H1 (cell line): ENCODE measurements around the gene ADGRB2. TPM values are rescaled to one million over a fixed set of nuclear protein-coding genes. Genes with fewer than 3 reads are reported as not detected.

Experiments used
- CTCF ChIA-PET: fragments of 300-600 bp; sonication (Branson Sonifier 250); formaldehyde crosslinking; loops from one replicate; lab custom pipeline; 2021; ENCODE audit not compliant: partially characterized antibody; lab: Charles Lee
- POLR2A ChIA-PET: fragments of 300-600 bp; sonication (Branson Sonifier 250); formaldehyde crosslinking; loops from one replicate; lab custom pipeline; 2021; ENCODE audit warnings: inconsistent platforms; ENCODE audit not compliant: partially characterized antibody; lab: Charles Lee
- DNase-seq, 2 experiments: peaks; one replicate each; pipeline versions ENCODE4 v3.0.0 to v3.0.0-alpha.2; 2010 to 2022; ENCODE audit warnings: low spot score in 2 of 2, low read depth in 1 of 2, mixed read lengths in 1 of 2
- FAIRE-seq: peaks from 2 replicates; lab custom pipeline; 2011; peaks lifted over from hg19 to GRCh38; lab: Jason Lieb, UNC
- H2AFZ ChIP-seq: 2 replicates; pipeline ENCODE4 v1.8.1; 2012; ENCODE audit warnings: low read length, inconsistent platforms
- H2AK5ac ChIP-seq: 2 replicates; pipeline ENCODE4 v1.6.1; 2013; ENCODE audit warnings: low read depth, low read length
- H2BK120ac ChIP-seq: replicated peaks from 2 replicates; pipeline ENCODE3; 2013; ENCODE audit warnings: low read depth, low read length, inconsistent platforms
- H2BK12ac ChIP-seq: 2 replicates; pipeline ENCODE4 v1.6.1; 2013; ENCODE audit warnings: low read depth, low read length
- H2BK15ac ChIP-seq: 2 replicates; pipeline ENCODE4 v1.6.1; 2013; ENCODE audit warnings: low read length
- H2BK20ac ChIP-seq: 2 replicates; pipeline ENCODE4 v1.6.1; 2013; ENCODE audit warnings: low read length
- H2BK5ac ChIP-seq: 2 replicates; pipeline ENCODE4 v1.6.1; 2013; ENCODE audit warnings: low read depth, low read length
- H3K14ac ChIP-seq: 2 replicates; pipeline ENCODE4 v1.6.1; 2013; ENCODE audit warnings: inconsistent platforms; ENCODE audit not compliant: insufficient read length
- H3K18ac ChIP-seq: 2 replicates; pipeline ENCODE4 v1.6.1; 2013; ENCODE audit warnings: low read length; ENCODE audit errors: extremely low read depth
- H3K23ac ChIP-seq: 2 replicates; pipeline ENCODE4 v1.6.1; 2013; ENCODE audit warnings: inconsistent platforms; ENCODE audit not compliant: insufficient read length
- H3K23me2 ChIP-seq: 2 replicates; pipeline ENCODE4 v1.6.1; 2013; ENCODE audit warnings: low read depth, low read length
- H3K27ac ChIP-seq: 2 replicates; pipeline ENCODE4 v1.6.1; 2011; ENCODE audit warnings: low read depth, low read length, inconsistent platforms
- H3K27me3 ChIP-seq, 4 experiments: replicated peaks in 1 of 4; 1 replicate in 1 of 4; 2 replicates in 3 of 4; pipeline versions ENCODE4 v1.6.1 to v1.8.1; 2011 to 2013; ENCODE audit warnings: low read length in 3 of 4, mild to moderate bottlenecking in 3 of 4, inconsistent platforms in 2 of 4, mixed read lengths in 2 of 4, moderate library complexity in 1 of 4; ENCODE audit not compliant: control insufficient read depth in 3 of 4, insufficient read depth in 3 of 4; ENCODE audit errors: extremely low read depth in 1 of 4
- H3K36me3 ChIP-seq, 4 experiments: 2 replicates each; pipeline versions ENCODE4 v1.6.1 to v1.8.1; 2011 to 2013; ENCODE audit warnings: mild to moderate bottlenecking in 4 of 4, low read length in 3 of 4, moderate library complexity in 2 of 4, control low read depth in 1 of 4, inconsistent platforms in 1 of 4; ENCODE audit not compliant: insufficient read depth in 4 of 4, control insufficient read depth in 2 of 4
- H3K4ac ChIP-seq: replicated peaks from 2 replicates; pipeline ENCODE3; 2013; ENCODE audit warnings: low read length, low read depth, mixed read lengths, inconsistent platforms; ENCODE audit not compliant: insufficient read length
- H3K4me1 ChIP-seq, 4 experiments: replicated peaks in 1 of 4; 1 replicate in 1 of 4; 2 replicates in 3 of 4; pipeline versions ENCODE4 v1.6.1 to v1.8.1; 2011 to 2013; ENCODE audit warnings: low read length in 3 of 4, inconsistent platforms in 2 of 4, mixed read lengths in 1 of 4; ENCODE audit not compliant: insufficient read depth in 4 of 4, control insufficient read depth in 3 of 4
- H3K4me2 ChIP-seq, 2 experiments: 2 replicates each; pipeline versions ENCODE4 v1.6.1 to v1.8.1; 2011 to 2013; ENCODE audit warnings: low read depth in 2 of 2, low read length in 2 of 2, control low read depth in 1 of 2, inconsistent platforms in 1 of 2, mild to moderate bottlenecking in 1 of 2; ENCODE audit not compliant: insufficient read depth in 1 of 2
- H3K4me3 ChIP-seq, 4 experiments: fragments of 200-600, 300-600 bp in 1 of 4; sonication (generic), shearing (Covaris generic), sonication (Bioruptor Twin) in 1 of 4; 2 replicates each; pipeline versions ENCODE4 v1.5.1 to v1.8.1; 2011 to 2016; ENCODE audit warnings: low read length in 4 of 4, low read depth in 3 of 4, control low read depth in 2 of 4, inconsistent platforms in 2 of 4, mild to moderate bottlenecking in 2 of 4, mixed read lengths in 1 of 4, moderate library complexity in 1 of 4; ENCODE audit not compliant: insufficient read depth in 2 of 4; ENCODE audit errors: extremely low read depth in 1 of 4
- H3K56ac ChIP-seq: replicated peaks from 2 replicates; pipeline ENCODE3; 2013; ENCODE audit warnings: low read depth, mild to moderate bottlenecking, mixed read lengths, low read length, inconsistent platforms; ENCODE audit not compliant: insufficient read length
- H3K79me1 ChIP-seq: 2 replicates; pipeline ENCODE4 v1.6.1; 2013; ENCODE audit warnings: low read depth, low read length, control low read depth
- H3K79me2 ChIP-seq, 2 experiments: 2 replicates each; pipeline versions ENCODE4 v1.6.1 to v1.8.1; 2012 to 2013; ENCODE audit warnings: low read length in 2 of 2, mild to moderate bottlenecking in 2 of 2, inconsistent platforms in 1 of 2; ENCODE audit not compliant: insufficient read depth in 2 of 2, control insufficient read depth in 1 of 2
- H3K9ac ChIP-seq, 4 experiments: replicated peaks in 1 of 4; 1 replicate in 1 of 4; 2 replicates in 3 of 4; pipeline versions ENCODE4 v1.6.1 to v1.8.1; 2011 to 2013; ENCODE audit warnings: low read depth in 3 of 4, low read length in 3 of 4, control low read depth in 2 of 4, mild to moderate bottlenecking in 2 of 4, moderate library complexity in 2 of 4, inconsistent platforms in 1 of 4; ENCODE audit errors: extremely low read depth in 1 of 4
- H3K9me3 ChIP-seq, 2 experiments: 2 replicates each; pipeline versions ENCODE4 v1.6.1 to v1.8.1; 2012 to 2013; ENCODE audit warnings: mild to moderate bottlenecking in 2 of 2, moderate library complexity in 2 of 2, control low read depth in 1 of 2, inconsistent platforms in 1 of 2, low read depth in 1 of 2, low read length in 1 of 2, mixed read lengths in 1 of 2; ENCODE audit not compliant: insufficient read depth in 2 of 2
- H4K20me1 ChIP-seq, 2 experiments: replicated peaks in 1 of 2; 2 replicates each; pipeline versions ENCODE3 to v1.8.1; 2011 to 2013; ENCODE audit warnings: inconsistent platforms in 2 of 2, low read length in 2 of 2, mild to moderate bottlenecking in 1 of 2; ENCODE audit not compliant: insufficient read depth in 2 of 2, control insufficient read depth in 1 of 2
- H4K5ac ChIP-seq: 2 replicates; pipeline ENCODE4 v1.6.1; 2013; ENCODE audit warnings: low read length, low read depth, mixed read lengths, inconsistent platforms; ENCODE audit not compliant: insufficient read length
- H4K8ac ChIP-seq: 2 replicates; pipeline ENCODE4 v1.8.0; 2013; ENCODE audit warnings: mild to moderate bottlenecking, moderate library complexity, low read length, inconsistent platforms; ENCODE audit not compliant: insufficient read depth; ENCODE audit errors: extremely low read depth
- H4K91ac ChIP-seq: replicated peaks from 2 replicates; pipeline ENCODE3; 2013; ENCODE audit warnings: low read length, mixed read lengths, inconsistent platforms; ENCODE audit not compliant: insufficient read length
- EGR1 ChIP-seq: IDR thresholded peaks from 2 replicates; pipeline ENCODE4 v1.6.1; 2011; ENCODE audit warnings: low read depth, low read length, borderline replicate concordance
- WGBS, 2 experiments: shearing (Covaris generic) in 1 of 2; methylation state at CpG; one replicate each; pipeline versions ENCODE4 v1.1.6 to v1.1.7; 2013 to 2015; ENCODE audit warnings: low lambda C conversion rate in 2 of 2, mixed read lengths in 2 of 2, inconsistent platforms in 1 of 2, low coverage in 1 of 2, missing lambda C conversion rate in 1 of 2; ENCODE audit not compliant: insufficient replicate concordance in 2 of 2, insufficient coverage in 1 of 2, insufficient read length in 1 of 2; ENCODE audit errors: extremely low coverage in 1 of 2, missing lambda C conversion rate in 1 of 2; 5-methylcytosine and 5-hydroxymethylcytosine counted together
- polyA plus RNA-seq, 7 experiments: library from polyadenylated mRNA; depleted of rRNA in 3 of 7; stranded (reverse) in 5 of 7; unstranded in 2 of 7; fragments of >200 nt in 5 of 7; fragments of 200-250 nt in 2 of 7; gene quantifications; 1 replicate in 5 of 7; 2 replicates in 1 of 7; 4 replicates in 1 of 7; pipeline versions ENCODE4 v1.2.1 to v1.2.3, GENCODE V29; 2011 to 2013; ENCODE audit warnings: missing spikeins in 2 of 7, mixed read lengths in 2 of 7
- total RNA-seq: library from RNA; stranded (reverse); fragmentation: NEBNext Ultra II Directional; extraction: Animal tissue kit (Norgen Biotek cat#: 25700); gene quantifications from 2 replicates; pipeline ENCODE4 v1.2.1, GENCODE V29; 2021
- TF ChIP-seq, protein P1 (sequence below), 3 experiments: IDR thresholded peaks; 1 replicate in 2 of 3; 2 replicates in 1 of 3; pipeline versions ENCODE4 v1.5.1 to v1.6.1; 2011; ENCODE audit warnings: low read length in 3 of 3, mild to moderate bottlenecking in 3 of 3, inconsistent platforms in 2 of 3, low read depth in 1 of 3, moderate library complexity in 1 of 3; ENCODE audit not compliant: insufficient read depth in 1 of 3; ENCODE audit errors: control extremely low read depth in 1 of 3

Gene ADGRB2
- total and polyA plus RNA-seq, 2 of the 8 experiments (the other 6 are each of a cell fraction or from before 2014, with no cell fraction given), result 15.6 to 26.2 TPM

DNA sequence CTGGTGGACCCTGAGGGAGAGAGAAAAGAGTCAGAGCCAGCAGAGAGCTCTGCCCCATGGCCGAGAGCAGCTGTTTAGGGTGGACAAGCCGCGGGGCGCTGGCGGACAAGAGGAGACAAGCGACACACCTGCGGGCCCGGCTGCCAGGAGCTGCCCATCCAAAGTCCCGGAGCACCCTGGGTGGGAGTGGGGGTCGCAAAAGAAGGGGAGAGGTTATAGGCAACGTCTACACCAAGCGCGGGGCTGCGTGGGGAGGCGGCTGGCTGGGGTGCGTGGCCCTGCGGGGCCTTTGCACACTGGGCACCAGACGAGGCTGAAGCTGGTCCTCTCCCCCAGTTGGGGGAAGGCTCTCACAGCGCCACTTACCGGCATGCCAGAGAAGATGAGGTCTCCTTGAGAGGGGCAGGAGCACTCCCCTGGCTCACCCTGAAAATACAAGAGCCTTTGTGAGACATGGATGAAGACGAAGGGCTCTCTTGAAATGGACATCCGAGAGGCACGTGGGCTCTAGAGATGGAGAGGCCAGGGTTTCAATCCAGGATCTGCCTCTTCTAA lies 84.4 kb downstream of the ADGRB2 start:
- no peak overlapping the region for H3K4me3 ChIP-seq
- no peak overlapping the region for H3K18ac ChIP-seq
- peaks cover 0 to 1% of the 10 kb centered on the region in 2 experiments for H4K20me1 ChIP-seq
- ChIA-PET CTCF (interaction anchor here (1.0 to 24.1 kb wide), 17 partner anchors 9 to 284 kb away, joined by 3 to 370 read pairs (median 6); partner anchors contain the start of gene COL16A1), POLR2A (interaction anchor here (0.8 to 1.6 kb wide), 7 partner anchors 10 to 109 kb away, joined by 3 to 4 read pairs (median 3); partner anchors contain the start of gene PEF1)
- no peak overlapping the region for H3K14ac ChIP-seq
- H3K27me3 ChIP-seq, result no peaks in the 10 kb centered on the region
- 89% methylated on average over 16 of the region's 23 CpGs; no CpG with 5 or more reads in 1 of the 2 experiments for WGBS, 2 experiments
- no peaks in the 10 kb centered on the region for H3K9me3 ChIP-seq
- no peak overlapping the region for H3K4ac ChIP-seq
- no peaks in the 10 kb centered on the region for H3K36me3 ChIP-seq
- no peak for DNase-seq
- H4K5ac ChIP-seq, result no peak overlapping the region
- H2BK20ac ChIP-seq, result no peak overlapping the region
- H2AK5ac ChIP-seq, result no peak overlapping the region
- no peaks in the 10 kb centered on the region for H3K79me1 ChIP-seq
- no peak for TF ChIP-seq EGR1
- TF ChIP-seq, protein P1, sequence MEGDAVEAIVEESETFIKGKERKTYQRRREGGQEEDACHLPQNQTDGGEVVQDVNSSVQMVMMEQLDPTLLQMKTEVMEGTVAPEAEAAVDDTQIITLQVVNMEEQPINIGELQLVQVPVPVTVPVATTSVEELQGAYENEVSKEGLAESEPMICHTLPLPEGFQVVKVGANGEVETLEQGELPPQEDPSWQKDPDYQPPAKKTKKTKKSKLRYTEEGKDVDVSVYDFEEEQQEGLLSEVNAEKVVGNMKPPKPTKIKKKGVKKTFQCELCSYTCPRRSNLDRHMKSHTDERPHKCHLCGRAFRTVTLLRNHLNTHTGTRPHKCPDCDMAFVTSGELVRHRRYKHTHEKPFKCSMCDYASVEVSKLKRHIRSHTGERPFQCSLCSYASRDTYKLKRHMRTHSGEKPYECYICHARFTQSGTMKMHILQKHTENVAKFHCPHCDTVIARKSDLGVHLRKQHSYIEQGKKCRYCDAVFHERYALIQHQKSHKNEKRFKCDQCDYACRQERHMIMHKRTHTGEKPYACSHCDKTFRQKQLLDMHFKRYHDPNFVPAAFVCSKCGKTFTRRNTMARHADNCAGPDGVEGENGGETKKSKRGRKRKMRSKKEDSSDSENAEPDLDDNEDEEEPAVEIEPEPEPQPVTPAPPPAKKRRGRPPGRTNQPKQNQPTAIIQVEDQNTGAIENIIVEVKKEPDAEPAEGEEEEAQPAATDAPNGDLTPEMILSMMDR (IDR thresholded peaks at IDR 0.05; ENCODE audit: control extremely low read depth in 1 of 3, insufficient read depth in 1 of 3, low read depth in 1 of 3, low read length in 3 of 3), result peak; percentile 18 to 43 (median 43); a peak in 3 of 4 replicates
- no peak overlapping the region for H3K9ac ChIP-seq
- H3K23ac ChIP-seq, result no peak overlapping the region
- H3K27ac ChIP-seq, result no peak overlapping the region
- no peak overlapping the region for H4K8ac ChIP-seq
- no peak overlapping the region for H4K91ac ChIP-seq
- H3K4me2 ChIP-seq, result no peak overlapping the region
- H2BK12ac ChIP-seq, result no peak overlapping the region
- H3K4me1 ChIP-seq, result no peaks in the 10 kb centered on the region
- no peak overlapping the region for H2BK5ac ChIP-seq
- no peaks in the 10 kb centered on the region for H3K23me2 ChIP-seq
- FAIRE-seq, result no peak
- no peak overlapping the region for H3K56ac ChIP-seq
- H3K79me2 ChIP-seq, result no peaks in the 10 kb centered on the region
- H2BK120ac ChIP-seq, result no peak overlapping the region
- H2BK15ac ChIP-seq, result no peak overlapping the region
- no peak overlapping the region for H2AFZ ChIP-seq
